GM08714 (cell line): ENCODE data around the gene SLC25A42.
"Not testable (repeated sequence)": the region's sequence is repeated elsewhere in the genome, so short reads cannot be mapped to it uniquely, and the experiment has no call there.

ENCODE experiments used
- H3K4me3 ChIP-seq: fragments of 200-500 bp; sonication (Bioruptor generic); 2 replicates; pipeline ENCODE4 v1.5.1; 2014; ENCODE audit warnings: mild to moderate bottlenecking, low read length, inconsistent platforms
- ZNF274 ChIP-seq: IDR thresholded peaks from 2 replicates; pipeline ENCODE4 v1.6.1; 2012; ENCODE audit warnings: mild to moderate bottlenecking, low read depth, low read length

The SLC25A42 gene

DNA sequence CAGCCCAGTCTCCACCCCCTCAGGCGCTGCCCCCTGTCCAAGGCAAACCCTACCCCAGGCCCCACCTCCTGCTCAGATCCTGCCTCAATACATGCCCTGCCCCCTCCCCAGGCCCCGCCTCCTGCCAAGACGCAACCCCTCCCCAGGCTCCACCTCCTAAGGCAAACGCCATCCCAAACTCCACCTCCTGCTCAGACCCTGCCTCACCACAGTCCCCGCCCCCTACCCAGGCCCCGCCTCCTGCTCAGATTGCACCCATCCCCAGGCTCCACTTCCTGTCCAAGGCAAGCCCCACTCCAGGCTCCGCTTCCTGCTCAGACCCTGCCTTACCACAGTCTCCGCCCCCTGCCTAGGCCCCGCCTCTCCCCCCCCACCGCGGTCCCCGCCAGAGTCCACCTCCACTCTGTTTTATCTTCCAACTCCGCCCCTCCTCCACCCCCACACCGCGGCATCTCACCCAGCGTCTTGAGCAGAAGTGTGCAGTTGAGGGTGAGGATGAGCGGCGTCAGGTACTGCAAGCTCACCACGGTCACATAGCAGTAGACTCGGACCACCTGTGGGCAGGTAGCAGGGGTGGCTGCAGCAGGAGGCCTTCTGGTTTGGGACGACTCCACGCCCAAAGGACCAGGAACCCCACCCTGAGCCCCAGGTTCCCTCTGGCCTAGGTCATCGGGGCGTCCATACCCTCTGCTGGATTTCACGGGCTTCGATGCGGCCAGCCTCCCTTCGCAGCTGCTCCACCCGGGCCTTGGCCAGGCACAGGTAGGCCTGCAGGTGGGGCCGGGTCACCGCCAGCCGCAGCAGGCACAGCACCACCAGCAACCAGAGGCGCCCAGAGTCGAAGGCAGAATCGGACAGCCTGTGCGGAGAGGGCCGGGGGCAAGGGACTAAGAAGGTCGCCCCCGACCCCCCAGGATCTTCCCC, 56.8 kb downstream of the SLC25A42 start:
- TF ChIP-seq ZNF274: no peak
- no peak overlapping the region for H3K4me3 ChIP-seq

DNA sequence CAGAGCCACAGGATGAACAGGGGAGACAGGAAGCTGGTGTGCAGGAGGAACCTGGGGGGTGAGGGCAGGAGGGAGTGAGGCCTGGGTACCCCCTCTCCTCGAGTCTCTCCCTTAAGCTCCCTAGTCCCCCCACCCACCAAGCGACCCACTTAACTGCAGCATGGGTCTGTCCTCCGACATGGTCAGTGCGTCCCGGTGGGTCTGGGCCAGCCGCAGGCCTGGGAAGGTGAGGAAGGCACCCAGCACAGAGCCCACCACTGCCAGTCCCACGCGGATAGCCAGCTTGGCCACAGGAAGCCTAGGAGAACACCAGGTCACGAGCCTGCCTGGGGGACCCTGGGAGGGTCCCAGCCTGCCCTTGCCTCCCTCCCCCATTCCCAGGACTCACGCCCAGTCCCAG, 57.6 kb downstream of the SLC25A42 start:
- H3K4me3 ChIP-seq: no peak overlapping the region
- no peak for TF ChIP-seq ZNF274

DNA sequence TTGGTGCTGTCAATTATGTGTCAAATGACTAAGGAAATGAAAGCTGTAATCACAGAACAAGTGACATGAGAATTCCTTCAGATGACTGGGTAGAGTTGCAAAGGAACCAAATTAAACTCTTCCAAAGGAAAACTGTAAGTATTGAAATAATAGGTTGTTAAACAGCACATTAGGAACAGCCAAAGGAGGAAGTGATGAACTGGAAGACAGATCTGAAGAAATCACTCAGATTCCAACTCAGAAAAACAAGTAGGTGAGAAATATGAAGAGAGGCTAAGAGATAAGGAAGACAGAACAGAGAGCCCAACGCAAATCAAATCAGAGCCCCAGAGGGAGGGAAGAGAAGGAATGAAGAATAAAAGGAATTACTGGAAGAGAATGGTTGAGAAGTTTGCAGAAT, 59.1 kb downstream of the SLC25A42 start:
- no peak overlapping the region for H3K4me3 ChIP-seq
- TF ChIP-seq ZNF274: no peak

DNA sequence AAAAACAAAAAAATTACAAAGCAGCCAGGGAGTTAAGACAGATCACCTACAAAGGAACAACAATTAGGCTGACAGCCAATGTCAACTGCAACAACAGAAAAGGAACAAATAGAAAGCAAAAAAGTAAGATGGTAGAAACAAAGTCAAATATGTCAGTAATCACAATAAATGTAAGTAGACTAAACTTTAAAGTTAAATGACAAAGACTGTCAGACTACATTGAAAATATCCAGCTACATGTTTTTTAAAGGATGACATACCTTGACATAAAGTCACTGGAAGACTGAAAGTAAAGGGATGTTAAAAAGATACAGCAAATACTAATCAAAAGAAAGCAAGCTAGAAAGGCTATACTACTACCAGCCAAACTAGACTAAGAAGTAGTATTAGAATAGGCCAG, 59.6 kb downstream of the SLC25A42 start:
- no peak overlapping the region for H3K4me3 ChIP-seq
- TF ChIP-seq ZNF274: no peak

DNA sequence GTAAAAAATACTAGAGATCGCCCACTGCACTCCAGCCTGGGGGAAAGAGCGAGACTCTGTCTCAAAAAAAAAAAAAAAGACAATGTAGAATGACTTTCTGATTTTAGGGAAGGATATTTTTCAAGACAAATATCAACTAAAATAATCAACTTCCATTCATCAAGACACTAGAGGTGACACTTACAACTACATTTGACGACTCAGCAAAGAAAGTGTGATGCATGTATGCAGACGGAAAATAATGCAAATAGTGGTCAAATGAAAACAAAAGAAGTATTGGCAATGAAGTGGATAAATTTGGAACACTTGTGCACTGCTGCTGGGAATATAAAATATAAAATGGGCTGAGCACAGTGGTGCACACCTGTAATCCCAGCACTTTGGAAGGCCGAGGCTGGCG, 62.3 kb downstream of the SLC25A42 start:
- no peak overlapping the region for H3K4me3 ChIP-seq
- no peak for TF ChIP-seq ZNF274

DNA sequence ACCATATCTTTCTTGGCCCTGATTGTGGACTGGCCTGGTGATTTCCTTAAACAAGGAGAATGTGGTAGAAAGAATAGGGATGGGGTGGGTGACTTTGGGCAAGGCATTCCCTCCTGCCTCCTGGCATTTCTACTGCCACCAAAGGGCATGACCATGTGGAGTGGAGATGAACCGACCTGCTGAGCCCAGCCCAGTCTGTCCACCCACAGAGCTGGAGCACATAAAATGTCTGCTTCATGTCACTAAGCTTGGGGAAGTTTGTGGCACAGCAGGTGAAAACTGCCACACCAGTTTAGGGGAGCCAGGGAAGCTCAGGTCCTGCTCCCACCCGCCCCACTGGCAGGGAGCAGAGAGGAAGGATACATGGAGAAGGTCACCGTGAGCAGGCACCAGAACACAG, 68.2 kb downstream of the SLC25A42 start:
- H3K4me3 ChIP-seq: no peak overlapping the region
- no peak for TF ChIP-seq ZNF274

DNA sequence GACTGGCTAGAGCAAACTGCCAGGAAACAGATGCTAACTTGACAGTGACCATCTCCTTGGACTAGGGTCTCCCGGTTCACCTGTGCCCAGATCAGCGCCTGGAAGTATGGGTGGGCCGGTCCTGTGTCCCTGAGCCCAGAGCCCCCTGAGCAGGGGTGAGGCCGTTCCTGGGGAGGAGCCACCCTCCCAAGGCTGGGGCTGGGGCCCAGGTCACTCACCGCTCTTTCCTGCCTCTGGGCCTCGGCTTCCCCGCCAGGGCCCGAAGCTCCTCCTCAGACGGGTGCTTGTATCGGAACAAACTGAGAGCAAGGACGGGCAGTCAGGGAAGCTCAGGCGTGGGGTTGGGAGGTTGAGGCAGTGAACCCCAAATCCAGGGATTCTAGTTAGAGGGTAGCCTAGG, 69.1 kb downstream of the SLC25A42 start:
- no peak for TF ChIP-seq ZNF274
- no peak overlapping the region for H3K4me3 ChIP-seq

DNA sequence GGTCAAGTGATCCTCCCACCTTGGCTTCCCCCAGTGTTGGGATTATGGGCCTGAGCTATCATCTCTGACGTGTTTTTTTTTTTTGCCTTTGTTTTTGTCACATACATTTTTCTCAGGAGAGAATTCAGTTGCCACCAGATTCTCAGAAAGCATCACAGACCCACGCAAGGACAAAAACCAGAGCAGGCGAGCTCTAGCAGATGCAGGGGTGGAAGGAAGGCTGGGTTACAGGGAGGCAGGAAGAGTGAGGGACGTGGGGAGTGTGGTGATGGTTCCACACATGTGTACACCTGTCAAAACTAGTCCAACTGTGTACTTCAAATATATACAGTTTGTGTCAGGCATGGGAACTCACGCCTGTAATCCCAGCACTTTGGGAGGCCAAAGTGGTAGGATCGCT, 70.2 kb downstream of the SLC25A42 start:
- no peak for TF ChIP-seq ZNF274
- no peak overlapping the region for H3K4me3 ChIP-seq

DNA sequence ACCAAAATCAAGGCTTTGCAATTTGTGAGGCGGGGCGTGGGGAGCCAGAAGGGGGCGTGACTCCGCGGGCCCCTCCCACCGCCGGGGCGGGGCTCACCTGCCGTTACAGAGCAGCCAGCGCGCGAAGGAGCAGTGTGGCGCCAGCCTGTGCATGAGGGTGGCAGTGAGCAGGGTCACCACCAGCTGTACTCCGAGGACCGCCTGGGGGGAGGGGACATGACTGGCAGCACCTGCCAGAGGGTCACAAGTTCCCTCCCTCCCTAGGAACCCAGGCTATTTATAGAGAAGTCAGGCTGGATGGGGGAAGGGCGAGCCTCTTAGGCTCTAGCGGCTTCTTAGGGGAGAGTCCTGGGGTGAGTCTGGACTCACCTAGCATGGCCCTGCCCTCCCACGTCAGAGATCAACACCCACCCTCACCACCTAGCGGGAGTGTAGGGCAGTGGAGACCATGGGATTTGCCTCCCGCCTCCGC, 70.9 kb downstream of the SLC25A42 start:
- TF ChIP-seq ZNF274: no peak
- no peak overlapping the region for H3K4me3 ChIP-seq

DNA sequence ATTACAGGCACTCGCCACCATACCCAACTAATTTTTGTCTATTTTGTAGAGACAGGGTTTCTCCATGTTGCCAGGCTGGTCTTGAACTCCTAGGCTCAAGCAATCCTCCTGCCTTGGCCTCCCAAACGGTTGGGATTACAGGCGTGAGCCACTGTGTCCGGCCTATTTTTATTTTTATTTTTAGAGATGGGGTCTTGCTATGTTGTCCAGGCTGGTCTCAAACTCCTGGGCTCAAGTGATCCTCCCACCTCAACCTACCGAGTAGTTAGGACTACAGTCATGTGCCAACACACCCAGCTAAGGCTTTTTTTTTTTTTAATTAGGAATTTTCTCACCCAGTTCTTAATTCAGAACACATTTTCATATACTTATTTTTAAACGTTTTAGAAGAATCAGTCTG, 71.9 kb downstream of the SLC25A42 start:
- not testable (repeated sequence) for H3K4me3 ChIP-seq

DNA sequence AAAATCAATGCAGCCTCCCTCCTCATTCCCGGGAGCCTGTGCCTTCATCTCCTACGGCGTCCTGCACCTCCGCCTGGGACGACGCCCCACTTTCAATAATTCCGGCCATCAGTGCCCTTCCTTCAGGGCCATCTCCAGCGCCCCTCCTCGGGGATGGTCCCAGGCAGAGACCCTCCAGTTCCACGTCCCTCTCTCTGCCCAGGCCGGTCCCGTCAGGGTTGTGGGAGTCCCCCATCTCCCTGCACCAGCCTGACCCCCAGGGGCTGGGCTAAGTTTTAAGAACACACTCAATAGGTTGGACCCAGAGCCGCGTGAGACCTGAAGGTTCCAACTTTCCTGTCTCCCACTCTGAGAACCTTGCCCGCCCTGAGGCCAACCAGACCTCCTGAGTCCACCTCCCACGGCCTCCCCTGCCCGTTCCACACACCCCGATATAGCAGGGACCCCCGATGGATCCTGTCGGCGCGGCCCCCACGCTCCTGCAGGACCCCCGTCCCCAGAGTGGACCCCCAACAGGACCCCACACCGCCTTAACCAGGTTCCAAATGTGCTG, 73.8 kb downstream of the SLC25A42 start:
- TF ChIP-seq ZNF274: no peak
- peak overlapping the region; percentile 74 for H3K4me3 ChIP-seq

DNA sequence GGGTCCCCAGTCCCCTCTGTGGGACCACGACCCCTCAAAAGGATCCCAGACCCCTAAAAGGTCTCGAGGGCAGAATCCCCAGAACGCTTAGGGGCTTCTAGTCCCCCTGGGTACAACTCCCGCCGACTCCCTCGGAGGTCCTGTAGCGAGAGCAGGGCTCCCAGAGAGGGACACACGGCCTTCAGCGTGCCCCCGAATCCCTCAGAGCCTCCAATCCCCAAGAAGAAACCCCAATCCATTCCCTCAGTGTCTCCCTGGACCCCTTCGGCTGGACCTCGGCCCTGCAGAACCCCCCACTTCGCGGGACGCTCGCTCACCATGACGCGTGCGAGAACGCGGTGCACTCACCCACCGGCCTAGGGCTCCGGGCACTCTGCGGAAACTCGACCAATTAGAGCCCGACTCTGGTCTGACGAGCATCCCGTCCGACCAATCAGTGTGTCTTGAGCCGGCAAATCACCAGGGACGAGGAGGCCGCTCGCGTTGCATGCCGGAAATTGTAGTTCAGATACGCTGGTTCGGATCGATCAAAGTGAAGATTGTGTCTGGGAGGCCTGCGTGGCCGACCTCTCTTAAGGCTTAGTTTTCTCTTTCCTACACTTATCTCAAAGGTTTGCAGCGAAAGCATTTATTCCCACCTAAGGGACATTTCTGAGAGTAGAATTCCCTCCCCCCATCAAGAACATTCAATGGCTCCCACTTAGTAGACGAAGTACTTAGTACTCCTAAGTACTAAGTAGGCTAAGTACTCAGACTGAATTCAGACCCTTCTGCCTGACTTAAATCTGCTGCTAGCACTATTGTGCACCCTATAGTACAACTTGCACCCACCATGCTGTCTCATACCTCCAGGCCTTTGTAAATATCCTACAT, 74.6 kb downstream of the SLC25A42 start, which contains the start of gene TMEM161A:
Gene TMEM161A, minus strand, starts transcription at position 370 of the 873 bp plus-strand sequence. Its CDS starts 50 bp downstream, at position 320.
- peak within 1 kb of the TSS; percentile 74 for H3K4me3 ChIP-seq
- no peak for TF ChIP-seq ZNF274

DNA sequence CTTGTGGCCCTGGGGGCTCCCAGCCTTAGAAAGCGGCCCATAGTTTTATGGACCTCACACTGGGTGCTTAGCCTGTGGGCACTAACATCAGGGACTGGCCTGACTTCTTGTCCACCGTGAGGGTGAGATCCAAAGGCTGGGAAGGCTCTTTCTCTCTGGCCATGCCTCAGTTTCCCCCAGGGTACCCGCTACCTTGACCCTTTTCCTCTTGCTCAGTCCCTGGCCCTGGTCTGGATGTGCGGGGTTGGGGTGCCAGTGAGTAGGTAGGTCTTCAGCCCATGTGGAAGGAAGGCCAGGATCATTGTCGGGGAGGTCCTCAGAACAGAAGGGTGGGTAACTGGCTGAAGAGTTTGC, 76.1 kb downstream of the SLC25A42 start:
- no peak for TF ChIP-seq ZNF274
- no peak overlapping the region for H3K4me3 ChIP-seq

DNA sequence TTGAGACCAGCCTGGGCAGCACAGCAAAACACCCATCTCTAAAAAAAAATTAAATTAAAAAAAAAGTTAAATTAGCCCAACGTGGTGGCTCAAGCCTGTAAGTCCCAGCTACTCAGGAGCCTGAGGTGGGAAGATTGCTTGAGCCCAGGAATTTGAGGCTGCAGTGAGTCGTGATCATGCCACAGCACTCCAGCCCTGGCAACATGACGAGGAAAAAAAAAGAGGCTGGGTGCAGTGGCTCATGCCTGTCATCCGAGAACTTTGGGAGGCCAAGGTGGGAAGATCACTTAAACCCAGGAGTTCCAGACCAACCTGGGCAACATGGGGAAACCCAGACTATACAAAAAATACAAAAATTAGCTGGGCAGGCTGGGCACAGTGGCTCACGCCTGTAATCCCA, 76.7 kb downstream of the SLC25A42 start:
- TF ChIP-seq ZNF274: no peak

More for the DNA sequence above, 76.7 kb downstream of the SLC25A42 start:
- H3K4me3 ChIP-seq: no peak overlapping the region
